ENCODE measurements around the gene CES2.
"Not testable (repeated sequence)": the region's sequence is repeated elsewhere in the genome, so short reads cannot be mapped to it uniquely, and the experiment has no call there.

DNA sequence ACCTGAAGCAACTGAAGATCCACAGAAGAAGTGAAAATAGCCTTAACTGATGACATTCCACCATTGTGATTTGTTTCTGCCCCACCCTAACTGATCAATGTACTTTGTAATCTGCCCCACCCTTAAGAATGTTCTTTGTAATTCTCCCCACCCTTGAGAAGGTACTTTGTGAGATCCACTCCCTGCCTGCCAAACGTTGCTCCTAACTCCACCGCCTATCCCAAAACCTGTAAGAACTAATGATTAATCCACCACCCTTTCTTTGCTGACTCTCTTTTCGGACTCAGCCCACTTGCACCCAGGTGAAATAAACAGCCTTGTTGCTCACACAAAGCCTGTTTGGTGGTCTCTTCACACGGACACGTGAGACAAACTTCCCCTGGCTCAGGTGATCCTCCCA is 38.6 kb upstream of the CES2 start:
- not testable (repeated sequence) for TF ChIP-seq POLR2A (IDR thresholded peaks at IDR 0.05; ENCODE audit: low read length); GATA1 (IDR thresholded peaks at IDR 0.05; ENCODE audit: low read depth, low read length)

Measured in erythroblast (primary cell).